Suprapubic skin (tissue), 4 donors: ENCODE results near the gene ITGA3. TPM values are rescaled to one million over a fixed set of nuclear protein-coding genes. Genes with fewer than 3 reads are reported as not detected.

Source experiments
- DNase-seq, 2 donors: peaks; one replicate each; pipeline ENCODE4 v3.0.0-alpha.2; 2019; ENCODE audit warnings: low spot score in 2 of 2
- H3K27ac ChIP-seq: fragments of 200-600 bp; sonication (generic); one replicate; pipeline ENCODE4 v1.5.1; 2019
- H3K27me3 ChIP-seq: fragments of 200-600 bp; sonication (generic); one replicate; pipeline ENCODE4 v1.5.1; 2019
- H3K36me3 ChIP-seq: fragments of 200-600 bp; sonication (generic); one replicate; pipeline ENCODE4 v1.5.1; 2019
- H3K4me1 ChIP-seq: fragments of 200-600 bp; sonication (generic); one replicate; pipeline ENCODE4 v1.5.1; 2019
- H3K4me3 ChIP-seq: fragments of 200-600 bp; sonication (generic); one replicate; pipeline ENCODE4 v1.5.1; 2019; ENCODE audit warnings: mild to moderate bottlenecking
- H3K9me3 ChIP-seq: fragments of 200-600 bp; sonication (generic); one replicate; pipeline ENCODE4 v1.5.1; 2019
- CTCF ChIP-seq, 2 donors: fragments of 200-600 bp in 1 of 2; fragments of 450-650 bp in 1 of 2; sonication (generic) in 1 of 2; IDR thresholded peaks; one replicate each; pipeline ENCODE4 v1.5.1; 2016 to 2019; ENCODE audit warnings: antibody characterized with exemption in 2 of 2, mild to moderate bottlenecking in 1 of 2, moderate library complexity in 1 of 2
- EP300 ChIP-seq: sonication (generic); formaldehyde crosslinking; IDR thresholded peaks from one replicate; pipeline ENCODE4 v1.6.1; 2017; ENCODE audit warnings: antibody characterized with exemption
- POLR2A ChIP-seq, 2 donors: fragments of 450-650 bp; IDR thresholded peaks; one replicate each; pipeline ENCODE4 v1.6.1; 2017; ENCODE audit warnings: antibody characterized with exemption in 2 of 2, mild to moderate bottlenecking in 2 of 2, moderate library complexity in 2 of 2
- POLR2AphosphoS5 ChIP-seq, 3 donors: sonication (generic); formaldehyde crosslinking; IDR thresholded peaks; one replicate each; pipeline ENCODE4 v1.6.1; 2017; ENCODE audit warnings: antibody characterized with exemption in 3 of 3
- WGBS: methylation state at CpG from one replicate; pipeline ENCODE4 v1.1.5; 2018; 5-methylcytosine and 5-hydroxymethylcytosine counted together
- total RNA-seq, 4 donors: library from RNA; depleted of rRNA; stranded (reverse); fragments of >200 nt; gene quantifications; one replicate each; pipeline ENCODE4 v1.1.0, GENCODE V29; 2016

ITGA3 gene
- total RNA-seq, 4 donors from 2014 or later, result 85.9 to 229 (median 198) TPM

GRCh38 chr17:50028736-50029120, 27.2 kb upstream of the ITGA3 start:
- no peak overlapping the region for H3K27ac ChIP-seq
- WGBS, result 83% methylated on average over 6 of the region's 6 CpGs
- TF ChIP-seq CTCF (IDR thresholded peaks at IDR 0.05) (no peak), POLR2A (IDR thresholded peaks at IDR 0.05) (no peak), POLR2AphosphoS5 (IDR thresholded peaks at IDR 0.05) (no peak)
- no peaks in the 10 kb centered on the region for H3K36me3 ChIP-seq
- peaks cover 25% of the 10 kb centered on the region for H3K4me1 ChIP-seq
- no peak overlapping the region for H3K4me3 ChIP-seq
- peaks cover 13% of the 10 kb centered on the region for H3K27me3 ChIP-seq
- DNase-seq, result peak in 1 of 2 donors; percentile 53
- no peaks in the 10 kb centered on the region for H3K9me3 ChIP-seq

- H3K27me3 ChIP-seq, result peaks cover 13% of the 10 kb centered on the region
- TF ChIP-seq POLR2A (IDR thresholded peaks at IDR 0.05), result no peak
- TF ChIP-seq CTCF (IDR thresholded peaks at IDR 0.05), result no peak
- no peak for TF ChIP-seq EP300
- TF ChIP-seq POLR2AphosphoS5 (IDR thresholded peaks at IDR 0.05), result no peak
- no peaks in the 10 kb centered on the region for H3K36me3 ChIP-seq
- H3K9me3 ChIP-seq, result no peaks in the 10 kb centered on the region
- no peak for DNase-seq
- 86% methylated on average over 7 of the region's 7 CpGs for WGBS
- no peak overlapping the region for H3K4me3 ChIP-seq
- H3K4me1 ChIP-seq, result peaks cover 25% of the 10 kb centered on the region
- H3K27ac ChIP-seq, result no peak overlapping the region
These were observed 26.7 kb upstream of the ITGA3 start for GRCh38 chr17:50029185-50029584.

GRCh38 chr17:50033316-50033715, 22.6 kb upstream of the ITGA3 start:
- no peak overlapping the region for H3K27ac ChIP-seq

GRCh38 chr17:50034498-50035364, 21.2 kb upstream of the ITGA3 start:
- Histone ChIP-seq H3K36me3 (no peaks in the 10 kb centered on the region), H3K4me1 (peaks cover 18% of the 10 kb centered on the region), H3K27me3 (no peaks in the 10 kb centered on the region), H3K4me3 (no peak overlapping the region), H3K27ac (no peak overlapping the region), H3K9me3 (no peaks in the 10 kb centered on the region)
- TF ChIP-seq CTCF (IDR thresholded peaks at IDR 0.05) (no peak), POLR2AphosphoS5 (IDR thresholded peaks at IDR 0.05) (no peak), POLR2A (IDR thresholded peaks at IDR 0.05) (no peak), EP300 (no peak)
- DNase-seq, result peak in 1 of 2 donors; percentile 67
- WGBS, result 83% methylated on average over 13 of the region's 16 CpGs

More at GRCh38 chr17:50033316-50033715, 22.6 kb upstream of the ITGA3 start:
- no peak overlapping the region for H3K4me3 ChIP-seq
- no peak for TF ChIP-seq CTCF (IDR thresholded peaks at IDR 0.05)
- TF ChIP-seq POLR2AphosphoS5 (IDR thresholded peaks at IDR 0.05), result no peak
- TF ChIP-seq EP300, result no peak
- no peak for TF ChIP-seq POLR2A (IDR thresholded peaks at IDR 0.05)
- no peaks in the 10 kb centered on the region for H3K36me3 ChIP-seq
- H3K9me3 ChIP-seq, result no peaks in the 10 kb centered on the region
- WGBS, result 37% methylated on average over 6 of the region's 6 CpGs
- peaks cover 2% of the 10 kb centered on the region for H3K27me3 ChIP-seq
- H3K4me1 ChIP-seq, result peaks cover 21% of the 10 kb centered on the region
- no peak for DNase-seq

- no peaks in the 10 kb centered on the region for H3K9me3 ChIP-seq
- no peak overlapping the region for H3K27ac ChIP-seq
- DNase-seq, result peak; percentile 46 to 61
- no peak for TF ChIP-seq CTCF (IDR thresholded peaks at IDR 0.05)
- TF ChIP-seq POLR2AphosphoS5 (IDR thresholded peaks at IDR 0.05), result no peak
- no peak for TF ChIP-seq EP300
- TF ChIP-seq POLR2A (IDR thresholded peaks at IDR 0.05), result no peak
- WGBS, result 95% methylated on average over 5 of the region's 5 CpGs
- no peaks in the 10 kb centered on the region for H3K36me3 ChIP-seq
- H3K27me3 ChIP-seq, result no peaks in the 10 kb centered on the region
- no peak overlapping the region for H3K4me3 ChIP-seq
- H3K4me1 ChIP-seq, result peaks cover 18% of the 10 kb centered on the region
These were observed 20.5 kb upstream of the ITGA3 start for GRCh38 chr17:50035421-50035879.
